Dedifferentiated amniotic fluid mesenchymal stem cell (primary cell): Measurements from ENCODE around the gene CYB561.

Experiments used
- DNase-seq: peaks from one replicate; pipeline ENCODE4 v3.0.0-alpha.2; 2016; ENCODE audit errors: extremely low spot score

The CYB561 gene, protein sequence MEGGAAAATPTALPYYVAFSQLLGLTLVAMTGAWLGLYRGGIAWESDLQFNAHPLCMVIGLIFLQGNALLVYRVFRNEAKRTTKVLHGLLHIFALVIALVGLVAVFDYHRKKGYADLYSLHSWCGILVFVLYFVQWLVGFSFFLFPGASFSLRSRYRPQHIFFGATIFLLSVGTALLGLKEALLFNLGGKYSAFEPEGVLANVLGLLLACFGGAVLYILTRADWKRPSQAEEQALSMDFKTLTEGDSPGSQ

DNA sequence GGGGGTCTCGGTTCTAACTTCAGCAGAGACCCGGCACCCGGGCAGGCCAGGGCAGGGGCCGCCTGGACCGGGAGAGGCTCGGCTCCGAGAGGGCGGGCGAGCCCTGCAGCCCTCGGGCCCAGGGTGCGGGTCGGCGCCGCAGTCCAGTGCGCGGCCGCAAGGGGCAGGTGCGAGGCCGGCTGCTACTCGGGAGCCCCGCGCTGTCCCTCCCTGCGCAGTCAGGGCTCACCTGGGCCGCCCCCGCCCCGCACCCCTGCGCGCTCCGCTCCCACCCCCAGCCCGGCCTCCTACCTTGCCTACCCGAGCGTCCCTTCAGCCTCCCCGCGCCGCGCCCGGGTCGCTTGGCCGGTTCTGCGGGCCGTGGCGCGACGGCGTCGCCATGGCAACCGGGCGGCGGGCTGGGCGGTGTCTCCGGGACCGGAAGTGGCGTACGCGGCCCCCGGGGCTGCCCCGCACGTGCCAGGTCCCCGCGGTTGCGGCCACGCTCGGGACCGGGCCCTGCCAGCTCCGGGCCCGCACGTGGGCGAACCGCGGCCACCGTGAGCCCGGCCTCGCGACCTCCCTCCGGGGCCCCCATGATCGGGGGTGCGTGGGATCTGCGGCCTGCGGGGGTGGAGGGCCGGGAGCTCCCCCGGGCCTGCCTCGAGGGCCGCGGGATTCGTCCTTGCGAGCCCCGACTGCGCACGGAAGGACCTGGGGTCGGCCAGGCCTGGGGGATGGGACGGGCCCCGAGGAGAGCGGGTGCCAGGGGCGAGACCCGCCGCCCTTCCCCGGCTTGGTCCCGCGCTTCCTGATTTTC lies at the start of gene CYB561:
CYB561 (minus strand) TSS at position 353 of the 799 bp plus-strand sequence. CDS start 8,759 bp downstream, outside the sequence.
- DNase-seq: no peak

- no peak for DNase-seq
Observed at GRCh38 chr17:63495491-63495890, 49.4 kb upstream of the CYB561 start.

DNA sequence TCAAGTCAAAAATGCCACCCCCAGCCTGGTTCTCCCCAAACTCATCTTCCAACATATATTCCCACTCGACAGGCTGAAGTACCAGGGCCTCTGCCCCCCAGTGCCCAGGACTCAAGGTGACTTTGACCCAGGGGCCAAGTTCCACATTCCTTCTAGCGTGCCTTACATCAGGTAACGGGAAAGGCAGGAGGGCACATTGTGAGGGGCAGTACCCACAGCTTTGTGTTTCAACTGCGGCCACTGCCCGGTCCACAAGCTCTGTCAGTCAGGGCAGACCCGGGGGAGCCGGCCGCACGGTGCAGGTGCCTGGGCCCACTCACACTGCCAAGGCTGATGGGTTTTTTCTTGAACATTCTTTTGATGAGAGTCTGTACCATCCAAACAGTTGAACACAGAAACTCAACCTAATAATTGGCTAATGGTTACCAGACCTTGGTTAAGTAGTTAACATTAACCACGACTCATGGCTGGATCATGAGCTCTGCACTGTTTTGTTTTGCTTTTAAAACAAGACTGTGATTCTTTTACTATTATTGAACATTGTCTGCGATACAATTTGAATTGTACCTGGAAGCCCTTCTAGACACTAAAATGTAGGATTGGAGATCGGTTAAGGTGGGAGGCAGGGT lies 48.3 kb upstream of the CYB561 start:
- no peak for DNase-seq

DNA sequence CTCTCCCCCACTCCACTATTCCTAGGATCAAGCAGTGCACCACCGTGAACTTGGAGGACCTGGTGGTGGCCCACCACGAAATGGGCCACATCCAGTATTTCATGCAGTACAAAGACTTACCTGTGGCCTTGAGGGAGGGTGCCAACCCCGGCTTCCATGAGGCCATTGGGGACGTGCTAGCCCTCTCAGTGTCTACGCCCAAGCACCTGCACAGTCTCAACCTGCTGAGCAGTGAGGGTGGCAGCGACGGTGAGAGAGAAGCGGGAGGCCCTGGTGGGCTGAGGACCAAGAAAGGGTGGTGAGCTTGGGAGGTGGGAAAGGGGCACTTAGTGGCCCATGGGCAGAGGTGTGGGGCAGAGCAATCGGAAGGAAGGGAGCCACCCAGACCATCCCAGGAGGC lies 47.3 kb upstream of the CYB561 start:
- no peak for DNase-seq

DNA sequence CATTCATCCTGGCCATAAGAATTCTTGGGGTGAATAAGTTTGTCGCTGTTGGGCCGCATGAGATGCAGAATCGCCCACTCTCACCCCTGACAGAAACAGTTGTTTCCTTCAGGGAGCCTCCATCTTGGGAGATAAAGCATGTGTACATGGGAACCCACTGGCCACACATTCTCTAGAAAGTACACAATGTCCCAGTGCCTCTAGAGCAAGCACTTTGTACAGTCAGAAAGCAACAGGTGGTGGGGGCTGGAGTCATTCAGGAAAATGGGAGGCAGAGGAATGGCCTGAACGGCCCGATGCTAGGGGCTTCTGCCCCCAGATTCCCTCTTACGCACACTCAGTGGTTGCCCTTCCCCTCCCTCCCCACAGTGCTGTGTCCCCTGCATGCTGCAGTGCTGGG lies 46.8 kb upstream of the CYB561 start:
- DNase-seq: no peak

DNA sequence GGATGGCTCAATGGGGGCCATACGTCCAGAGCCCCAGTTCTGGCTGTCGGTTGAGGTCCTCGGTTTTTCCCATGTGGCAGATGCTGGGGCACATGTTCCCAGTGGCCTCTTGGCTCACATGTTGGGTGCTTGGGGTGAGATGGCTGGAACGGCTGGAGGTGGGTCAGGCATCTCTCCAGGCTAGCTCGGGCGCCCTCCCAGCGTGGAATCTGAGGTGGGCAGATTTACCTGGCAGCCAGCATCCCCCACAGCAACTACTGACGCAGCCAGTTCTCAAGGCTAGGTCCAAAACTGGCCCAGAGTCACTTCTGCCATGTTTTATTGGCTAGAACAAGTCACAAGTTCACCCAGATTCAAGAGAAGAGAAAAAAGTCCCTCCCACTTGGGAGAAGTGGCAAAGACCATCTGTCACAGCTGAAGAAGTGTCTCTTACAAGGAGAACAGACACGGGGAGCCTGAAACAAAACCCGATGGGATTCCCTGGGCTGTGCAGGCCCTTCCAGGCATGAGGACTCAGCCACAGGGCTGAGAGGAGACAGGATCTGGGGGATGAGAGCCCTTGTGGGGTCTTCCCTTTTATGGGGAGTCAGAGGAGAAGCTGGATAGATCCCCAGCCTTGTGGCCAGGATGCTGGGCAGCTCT lies 46.0 kb upstream of the CYB561 start:
- DNase-seq: no peak

DNA sequence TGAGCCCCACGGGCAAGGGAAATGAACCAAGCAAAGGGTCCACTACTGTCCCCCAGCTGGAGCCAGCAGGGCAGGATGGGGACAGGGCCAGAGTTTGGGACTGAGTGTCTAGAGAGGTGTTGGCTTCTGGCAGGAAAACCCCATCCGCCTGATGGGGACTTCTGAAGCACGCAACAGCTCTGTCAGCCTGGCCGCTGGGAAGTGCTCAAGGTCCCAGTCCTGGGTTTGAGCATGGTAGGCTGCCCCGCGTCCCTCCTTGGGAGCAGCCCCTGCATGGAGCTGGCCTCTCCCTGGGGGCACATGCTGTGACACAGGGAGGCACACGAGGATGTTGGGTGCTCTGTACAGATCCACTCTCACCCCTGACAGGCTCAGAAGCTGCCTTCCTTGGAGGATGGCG lies 45.3 kb upstream of the CYB561 start:
- no peak for DNase-seq

DNA sequence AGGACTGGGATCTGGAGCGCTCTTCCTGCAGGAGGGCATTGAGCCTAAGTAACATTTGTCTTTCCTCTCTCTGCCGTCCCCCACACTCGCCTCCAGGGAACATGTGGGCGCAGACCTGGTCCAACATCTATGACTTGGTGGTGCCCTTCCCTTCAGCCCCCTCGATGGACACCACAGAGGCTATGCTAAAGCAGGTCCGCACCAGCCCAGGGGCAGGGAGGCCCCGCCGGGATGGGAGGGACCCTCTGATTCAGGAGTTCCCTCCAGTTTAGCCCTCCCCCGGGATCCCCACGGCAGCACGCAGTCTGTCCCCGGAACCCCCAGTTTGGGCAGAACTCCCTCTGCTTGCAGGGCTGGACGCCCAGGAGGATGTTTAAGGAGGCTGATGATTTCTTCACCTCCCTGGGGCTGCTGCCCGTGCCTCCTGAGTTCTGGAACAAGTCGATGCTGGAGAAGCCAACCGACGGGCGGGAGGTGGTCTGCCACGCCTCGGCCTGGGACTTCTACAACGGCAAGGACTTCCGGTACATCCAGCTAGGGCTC lies 44.8 kb upstream of the CYB561 start:
- DNase-seq: no peak

DNA sequence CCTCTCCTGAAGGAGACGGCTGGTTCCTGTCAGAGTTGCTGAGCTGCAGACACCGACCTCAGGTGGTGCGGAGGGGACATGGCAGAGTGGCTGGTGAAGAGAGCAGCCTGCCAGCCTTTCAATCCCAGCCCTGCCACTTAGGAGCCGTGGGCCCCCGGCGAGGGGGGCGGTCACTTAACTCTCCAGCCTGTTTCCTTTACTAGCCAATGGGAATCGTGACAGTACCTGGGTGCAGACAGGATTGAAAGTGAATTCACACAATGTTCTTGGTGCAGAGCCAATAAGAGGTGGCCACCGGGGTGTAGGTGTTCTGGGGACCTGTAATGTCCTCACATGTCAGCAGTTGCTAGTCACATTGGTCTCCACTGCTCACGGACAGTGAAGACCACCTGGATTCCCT lies 44.2 kb upstream of the CYB561 start:
- DNase-seq: no peak

- DNase-seq: no peak
Observed at GRCh38 chr17:63489291-63489690, 43.2 kb upstream of the CYB561 start.

DNA sequence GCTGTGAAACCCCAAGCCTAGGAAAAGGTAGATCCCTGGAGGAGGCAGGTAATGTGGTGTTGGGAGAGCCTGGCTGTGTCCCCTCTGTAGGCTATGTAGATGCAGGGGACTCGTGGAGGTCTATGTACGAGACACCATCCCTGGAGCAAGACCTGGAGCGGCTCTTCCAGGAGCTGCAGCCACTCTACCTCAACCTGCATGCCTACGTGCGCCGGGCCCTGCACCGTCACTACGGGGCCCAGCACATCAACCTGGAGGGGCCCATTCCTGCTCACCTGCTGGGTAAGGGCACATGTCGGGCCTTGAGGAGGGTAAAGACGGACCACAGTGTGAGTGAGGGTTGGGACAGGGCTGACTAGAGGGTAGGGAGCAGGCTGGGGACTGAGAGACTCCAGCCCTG lies 42.7 kb upstream of the CYB561 start:
- DNase-seq: no peak

- DNase-seq: no peak
Observed at GRCh38 chr17:63487014-63487339, 40.9 kb upstream of the CYB561 start.

DNA sequence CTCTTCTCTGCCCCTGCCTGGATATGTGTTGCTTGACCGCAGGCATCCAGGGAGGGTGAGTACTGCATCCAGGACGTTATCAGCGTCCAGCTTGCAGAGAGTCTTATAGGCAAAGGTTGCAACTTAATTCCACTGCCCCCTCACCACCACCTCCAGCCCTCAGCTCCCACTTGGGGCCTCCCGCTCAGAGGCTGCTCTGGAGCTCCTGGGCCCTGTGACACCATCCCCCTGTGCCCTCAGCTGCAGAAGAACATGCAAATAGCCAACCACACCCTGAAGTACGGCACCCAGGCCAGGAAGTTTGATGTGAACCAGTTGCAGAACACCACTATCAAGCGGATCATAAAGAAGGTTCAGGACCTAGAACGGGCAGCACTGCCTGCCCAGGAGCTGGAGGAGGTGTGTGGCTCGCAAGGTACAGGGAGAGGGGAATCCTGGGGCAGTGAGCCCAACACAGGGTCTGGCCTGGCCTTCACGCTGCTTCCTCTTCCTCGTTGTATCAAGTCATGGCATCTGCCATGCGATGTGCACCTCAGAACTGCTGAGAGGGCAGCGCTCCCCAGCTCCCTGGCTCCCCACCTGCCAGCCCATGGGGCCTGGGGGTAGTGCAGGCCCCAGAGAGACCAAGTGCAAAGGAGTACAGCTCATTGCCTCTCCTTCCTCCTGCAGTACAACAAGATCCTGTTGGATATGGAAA lies 40.4 kb upstream of the CYB561 start:
- no peak for DNase-seq

GRCh38 chr17:63483655-63484575 lies 37.8 kb upstream of the CYB561 start:
- DNase-seq: no peak

- no peak for DNase-seq
Observed at GRCh38 chr17:63483038-63483437, 36.9 kb upstream of the CYB561 start.

DNA sequence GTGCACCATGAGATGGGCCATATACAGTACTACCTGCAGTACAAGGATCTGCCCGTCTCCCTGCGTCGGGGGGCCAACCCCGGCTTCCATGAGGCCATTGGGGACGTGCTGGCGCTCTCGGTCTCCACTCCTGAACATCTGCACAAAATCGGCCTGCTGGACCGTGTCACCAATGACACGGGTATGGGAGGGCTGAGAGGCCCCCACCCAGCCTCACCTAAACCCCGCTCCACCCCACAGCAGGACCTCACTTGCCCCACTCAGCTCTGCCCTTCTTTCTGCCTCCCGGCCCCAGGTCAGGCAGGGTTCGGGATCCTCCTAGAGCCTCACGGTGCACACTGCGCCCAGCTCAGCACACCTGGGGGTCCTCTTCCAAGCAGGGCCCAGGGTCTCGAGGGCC lies 36.4 kb upstream of the CYB561 start:
- no peak for DNase-seq

GRCh38 chr17:63481488-63481870 lies 35.4 kb upstream of the CYB561 start:
- no peak for DNase-seq

- no peak for DNase-seq
Observed at GRCh38 chr17:63480826-63481487, 34.9 kb upstream of the CYB561 start.

- no peak for DNase-seq
Observed at GRCh38 chr17:63480192-63480784, 34.2 kb upstream of the CYB561 start.
